ENCODE data around the gene IFT57. TPM values are rescaled to one million over a fixed set of nuclear protein-coding genes. Genes with fewer than 3 reads are reported as not detected.

IFT57 gene
- total and polyA plus RNA-seq, 2 donors (not counting 1 experiment from before 2014, with no cell fraction given), result 53.6 to 94.4 TPM

- Histone ChIP-seq H3K27me3 (replicated peaks in 1 of 4; ENCODE audit: control extremely low read depth in 1 of 4, control insufficient read depth in 3 of 4, insufficient read depth in 4 of 4, low read length in 3 of 4) (no peaks in the 10 kb centered on the region), H3K4me1 (ENCODE audit: control insufficient read depth in 2 of 2, insufficient read depth in 2 of 2, low read length in 2 of 2) (no peaks in the 10 kb centered on the region), H2AFZ (ENCODE audit: insufficient read depth, low read depth, low read length, poor library complexity, severe bottlenecking) (no peak overlapping the region), H4K20me1 (ENCODE audit: control insufficient read depth, insufficient read depth, low read length, poor library complexity, severe bottlenecking) (peaks cover 6% of the 10 kb centered on the region), H3K9me3 (ENCODE audit: control extremely low read depth in 1 of 3, control insufficient read depth in 2 of 3, insufficient read depth in 1 of 3, low read length in 2 of 3) (no peaks in the 10 kb centered on the region), H3K79me2 (ENCODE audit: control insufficient read depth, insufficient read depth, low read length) (peaks cover 13% of the 10 kb centered on the region), H3K4me2 (replicated peaks; ENCODE audit: low read depth, low read length, poor library complexity, severe bottlenecking) (no peak overlapping the region), H3K9ac (ENCODE audit: low read length) (no peak overlapping the region), H3K36me3 (replicated peaks in 1 of 2; ENCODE audit: control extremely low read depth in 1 of 2, control insufficient read depth in 1 of 2, extremely low read depth in 1 of 2, insufficient read depth in 2 of 2, low read length in 1 of 2) (peaks cover 5 to 56% of the 10 kb centered on the region in 2 experiments), H3K4me3 (ENCODE audit: control extremely low read depth in 1 of 5, extremely low read depth in 1 of 5, insufficient read depth in 1 of 5, low read depth in 2 of 5, low read length in 4 of 5) (no peak overlapping the region), H3K27ac (ENCODE audit: low read length in 2 of 2) (no peak overlapping the region)
- TF ChIP-seq EZH2 (IDR thresholded peaks at IDR 0.05; ENCODE audit: borderline replicate concordance, insufficient read depth, low read depth, low read length, poor library complexity, severe bottlenecking), result no peak
- TF ChIP-seq CTCF (IDR thresholded peaks at IDR 0.05), result no peak
- Mint-ChIP-seq H3K4me1 (peaks cover 30% of the 10 kb centered on the region), H3K27me3 (no peaks in the 10 kb centered on the region), H3K4me3 (no peak overlapping the region), H3K27ac (peak overlapping the region; percentile 0), H3K9me3 (ENCODE audit: insufficient read depth) (no peaks in the 10 kb centered on the region)
- ATAC-seq (ENCODE audit: low read depth) (peak; percentile 33), DNase-seq (no peak)
- ChIA-PET POLR2A (no interaction called here), CTCF (no interaction called here)
- no CpG with 5 or more reads among the region's 1 CpG for WGBS (ENCODE audit: insufficient coverage)
- intact Hi-C loops (cut with micrococcal nuclease), result no loop called here
Observed at GRCh38 chr3:108208831-108209230, 13.4 kb downstream of the IFT57 start.

GRCh38 chr3:108202834-108203233 lies 19.4 kb downstream of the IFT57 start:
- ChIA-PET CTCF (interaction anchor here (0.6 kb wide), 1 partner anchor 21 kb away, joined by 3 read pairs; no protein-coding TSS in a partner anchor), POLR2A (interaction anchor here (0.9 kb wide), 1 partner anchor 84 kb away, joined by 4 read pairs; no protein-coding TSS in a partner anchor)
- no peak for ATAC-seq (ENCODE audit: low read depth)
- intact Hi-C loops (cut with micrococcal nuclease), result no loop called here
- H3K9ac ChIP-seq (ENCODE audit: low read length), result no peak overlapping the region
- H4K20me1 ChIP-seq (ENCODE audit: control insufficient read depth, insufficient read depth, low read length, poor library complexity, severe bottlenecking), result peaks cover 6% of the 10 kb centered on the region
- peaks cover 5% of the 10 kb centered on the region for H3K79me2 ChIP-seq (ENCODE audit: control insufficient read depth, insufficient read depth, low read length)
- H3K4me3 ChIP-seq (ENCODE audit: control extremely low read depth in 1 of 5, extremely low read depth in 1 of 5, insufficient read depth in 1 of 5, low read depth in 2 of 5, low read length in 4 of 5), result no peak overlapping the region
- H3K4me3 Mint-ChIP-seq, result no peak overlapping the region
- H3K9me3 ChIP-seq (ENCODE audit: control extremely low read depth in 1 of 3, control insufficient read depth in 2 of 3, insufficient read depth in 1 of 3, low read length in 2 of 3), result no peaks in the 10 kb centered on the region
- H3K4me1 ChIP-seq (ENCODE audit: control insufficient read depth in 2 of 2, insufficient read depth in 2 of 2, low read length in 2 of 2), result peaks cover 5% of the 10 kb centered on the region in 2 donors
- no peak overlapping the region for H2AFZ ChIP-seq (ENCODE audit: insufficient read depth, low read depth, low read length, poor library complexity, severe bottlenecking)
- H3K27ac Mint-ChIP-seq, result no peak overlapping the region
- peaks cover 59% of the 10 kb centered on the region for H3K4me1 Mint-ChIP-seq
- peaks cover 11 to 32% of the 10 kb centered on the region in 2 experiments for H3K36me3 ChIP-seq (replicated peaks in 1 of 2; ENCODE audit: control extremely low read depth in 1 of 2, control insufficient read depth in 1 of 2, extremely low read depth in 1 of 2, insufficient read depth in 2 of 2, low read length in 1 of 2)
- H3K4me2 ChIP-seq (replicated peaks; ENCODE audit: low read depth, low read length, poor library complexity, severe bottlenecking), result no peak overlapping the region
- 97% methylated on average over 2 of the region's 2 CpGs for WGBS (ENCODE audit: insufficient coverage)
- TF ChIP-seq CTCF (IDR thresholded peaks at IDR 0.05), result no peak
- TF ChIP-seq EZH2 (IDR thresholded peaks at IDR 0.05; ENCODE audit: borderline replicate concordance, insufficient read depth, low read depth, low read length, poor library complexity, severe bottlenecking), result no peak
- no peak overlapping the region for H3K27ac ChIP-seq (ENCODE audit: low read length in 2 of 2)
- H3K27me3 Mint-ChIP-seq, result no peaks in the 10 kb centered on the region
- no peaks in the 10 kb centered on the region for H3K27me3 ChIP-seq (replicated peaks in 1 of 4; ENCODE audit: control extremely low read depth in 1 of 4, control insufficient read depth in 3 of 4, insufficient read depth in 4 of 4, low read length in 3 of 4)
- no peaks in the 10 kb centered on the region for H3K9me3 Mint-ChIP-seq (ENCODE audit: insufficient read depth)
- no peak for DNase-seq

All from B cell (primary cell).